GM12873 (cell line): ENCODE data around the gene DCTN2.

Experiments used
- CTCF ChIP-seq: IDR thresholded peaks from 2 replicates; pipeline ENCODE4 v1.5.1; 2012; ENCODE audit warnings: low read depth, mild to moderate bottlenecking, moderate library complexity, low read length, control low read depth; ENCODE audit not compliant: insufficient read depth; ENCODE audit errors: missing control alignments

Gene DCTN2

DNA sequence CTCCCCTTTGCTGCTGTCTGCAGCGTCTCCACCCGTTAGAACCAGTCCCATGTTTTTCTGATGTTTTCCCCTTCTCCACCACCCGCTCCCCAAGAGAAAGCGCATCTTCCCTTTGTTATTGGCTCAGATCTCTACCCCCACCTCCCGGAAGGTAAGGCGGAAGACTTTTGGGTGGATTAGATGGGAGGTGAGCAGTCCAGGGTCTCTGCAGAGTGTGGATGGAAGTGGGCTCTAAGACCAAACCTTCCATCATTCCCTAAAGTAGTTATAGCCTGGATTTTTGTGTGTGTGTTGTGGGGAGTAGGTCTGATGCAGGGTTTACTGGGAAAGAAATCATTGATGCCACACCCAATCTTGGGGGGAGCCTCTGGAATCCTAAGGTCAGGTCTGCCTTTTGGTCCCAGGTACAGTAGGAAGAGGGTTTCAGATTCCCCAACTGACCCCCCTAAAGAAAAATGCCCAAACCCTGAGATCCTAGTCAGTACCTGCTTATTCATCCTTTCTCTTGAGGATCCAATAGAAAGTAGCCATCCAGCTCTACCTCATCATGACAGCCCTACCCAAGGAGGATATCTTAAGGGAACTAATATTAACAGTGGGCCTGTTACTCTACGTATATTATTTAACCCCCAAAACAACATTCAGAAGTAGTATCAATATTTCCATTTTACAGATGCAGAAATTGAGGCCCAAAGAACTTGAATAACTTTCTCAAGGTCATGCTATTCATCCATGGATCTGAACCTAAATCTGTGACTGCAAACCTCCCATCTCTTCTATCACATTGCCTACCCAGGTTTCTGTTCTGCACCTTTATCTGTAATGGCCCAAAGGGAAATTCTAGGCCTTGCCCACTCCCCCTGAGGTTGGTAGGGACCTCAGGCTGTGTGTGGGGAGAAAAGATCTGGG lies 3.9 kb upstream of the DCTN2 start:
- no peak for TF ChIP-seq CTCF

- no peak for TF ChIP-seq CTCF
Observed at GRCh38 chr12:57549909-57550640, 3.1 kb upstream of the DCTN2 start, which contains the start of gene KIF5A. Gene KIF5A, plus strand, starts transcription at chr12:57550044. Its CDS starts 228 bp downstream, at chr12:57550272.

DNA sequence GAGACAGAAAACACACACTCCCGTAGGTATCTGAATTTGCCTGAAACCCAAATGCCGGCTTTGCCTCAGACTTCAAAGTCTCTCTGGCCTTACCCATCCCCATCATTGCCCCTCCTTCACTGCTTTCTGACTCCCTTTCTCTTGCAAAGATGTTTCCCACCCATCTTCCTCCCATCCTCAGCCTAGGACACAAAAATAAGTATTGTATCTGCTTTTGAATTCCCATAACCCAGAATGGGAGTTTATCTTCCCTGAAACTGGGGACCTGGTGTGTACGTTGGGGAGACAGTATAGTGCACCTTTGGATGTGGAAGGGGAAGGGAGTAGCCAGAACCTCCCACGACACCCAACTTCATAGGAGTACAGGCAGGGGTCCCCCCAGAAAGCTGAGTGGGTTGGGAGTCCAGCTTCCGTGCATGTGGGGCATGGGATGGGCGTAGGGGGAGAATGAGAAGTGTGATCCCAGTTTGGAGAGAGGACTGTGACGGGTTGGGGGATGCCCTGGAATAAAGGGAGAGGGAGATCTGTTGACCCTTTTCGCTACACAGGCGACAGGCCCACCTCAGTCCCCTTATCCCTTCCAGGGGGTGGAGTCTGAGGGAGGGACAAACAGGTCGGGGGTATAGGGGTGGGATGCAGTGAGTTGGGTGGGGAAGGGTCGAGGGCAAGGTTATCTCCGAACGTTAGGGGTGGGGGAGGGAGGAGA lies 2.4 kb upstream of the DCTN2 start:
- no peak for TF ChIP-seq CTCF

- TF ChIP-seq CTCF = no peak
Observed at GRCh38 chr12:57548488-57548887, 1.5 kb upstream of the DCTN2 start.

DNA sequence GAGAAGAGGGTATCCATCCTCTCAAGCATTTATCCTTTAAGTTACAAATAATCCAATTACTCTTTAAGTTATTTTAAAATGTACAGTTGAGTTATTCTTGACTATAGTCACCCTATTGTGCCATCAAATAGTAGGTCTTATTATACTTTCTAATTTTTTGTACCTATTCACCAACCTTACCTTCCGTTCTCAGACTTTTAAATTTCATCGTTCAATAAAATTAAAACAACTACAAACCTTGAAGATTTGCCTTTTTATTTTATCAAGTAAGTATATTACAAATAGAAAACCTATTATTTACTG lies 972 bp upstream of the DCTN2 start:
- no peak for TF ChIP-seq CTCF

GRCh38 chr12:57547288-57548012 lies 458 bp upstream of the DCTN2 start:
- no peak for TF ChIP-seq CTCF
